GM18909 (cell line): ENCODE measurements around the gene BLID.

ENCODE experiments used
- ATAC-seq: cut with Tn5 transposase; IDR thresholded peaks from one replicate; pipeline ENCODE4 v1.9.1; 2021; ENCODE audit warnings: mild to moderate bottlenecking; ENCODE audit not compliant: unreplicated experiment, poor library complexity

BLID gene, protein sequence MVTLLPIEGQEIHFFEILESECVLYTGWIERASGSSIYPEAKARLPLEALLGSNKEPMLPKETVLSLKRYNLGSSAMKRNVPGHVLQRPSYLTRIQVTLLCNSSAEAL

DNA sequence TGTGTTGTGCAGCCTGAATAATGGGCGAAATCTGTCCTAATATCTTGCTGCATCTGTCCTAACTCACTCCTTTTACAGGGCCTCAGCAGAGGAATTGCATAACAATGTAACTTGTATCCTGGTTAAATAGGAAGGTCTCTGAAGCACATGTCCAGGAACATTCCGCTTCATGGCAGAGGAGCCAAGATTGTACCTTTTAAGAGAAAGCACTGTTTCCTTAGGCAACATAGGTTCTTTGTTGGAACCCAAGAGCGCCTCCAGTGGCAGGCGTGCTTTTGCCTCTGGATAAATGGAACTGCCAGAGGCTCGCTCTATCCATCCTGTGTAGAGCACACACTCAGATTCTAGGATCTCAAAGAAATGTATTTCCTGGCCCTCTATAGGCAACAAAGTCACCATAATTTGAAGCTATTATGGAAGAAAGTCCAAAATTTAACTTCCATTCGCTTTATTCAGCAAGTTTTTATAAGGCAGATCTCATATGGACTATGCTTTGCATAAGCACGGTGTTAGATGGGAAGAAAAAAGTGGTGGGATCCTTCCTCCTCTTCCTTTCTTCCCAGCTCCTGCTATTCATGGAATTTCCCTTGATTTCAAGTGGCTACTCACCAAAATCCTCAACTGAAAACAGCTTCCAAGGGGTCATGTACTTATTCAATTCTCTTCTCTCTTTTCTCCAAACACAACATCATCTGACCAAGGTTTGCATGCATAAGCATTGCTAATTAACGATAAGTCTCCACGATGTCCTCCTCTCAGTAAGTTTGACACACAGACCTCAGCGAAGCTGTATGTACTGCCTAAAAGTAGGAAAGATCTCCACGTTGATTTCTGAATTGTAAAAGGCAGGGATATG, at the start of gene BLID:
Gene BLID (minus strand): TSS at position 692 of the 856 bp plus-strand sequence. CDS start 293 bp downstream, at position 399.
- ATAC-seq, result no peak

DNA sequence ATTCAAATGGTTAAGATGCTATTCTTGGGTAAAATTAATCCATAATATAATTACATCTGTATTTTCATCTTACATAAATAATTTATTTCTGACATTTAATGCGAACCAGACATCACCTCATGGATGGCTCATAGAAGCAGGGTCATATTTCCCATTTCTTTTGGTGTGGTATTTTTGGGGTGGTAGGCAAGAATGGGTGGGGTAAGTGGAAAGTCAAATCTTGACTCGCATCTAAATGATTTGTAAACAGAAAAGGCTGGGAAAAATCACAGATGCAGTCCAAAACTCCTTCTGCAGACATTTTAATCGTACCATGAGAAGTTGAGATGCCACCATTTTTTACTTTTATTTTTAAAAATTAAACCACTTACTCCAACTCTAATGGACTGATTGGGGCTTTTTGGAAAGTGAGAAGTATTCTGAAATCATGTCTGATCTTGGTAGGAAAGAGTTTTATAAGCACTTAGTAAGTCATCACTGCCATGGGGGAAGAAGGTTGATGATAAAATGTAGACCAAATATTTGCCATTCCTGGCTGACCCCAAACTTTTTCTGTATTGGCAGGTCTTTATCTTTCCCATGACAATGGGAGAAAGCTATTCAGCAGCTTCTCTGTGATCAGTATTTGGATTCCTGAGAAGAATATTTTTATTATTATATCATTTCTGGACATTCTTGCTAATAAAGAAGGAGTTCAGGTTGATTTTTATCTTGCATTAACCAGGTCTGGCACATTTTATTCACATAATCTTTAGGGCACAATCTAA, 47.2 kb upstream of the BLID start:
- no peak for ATAC-seq

DNA sequence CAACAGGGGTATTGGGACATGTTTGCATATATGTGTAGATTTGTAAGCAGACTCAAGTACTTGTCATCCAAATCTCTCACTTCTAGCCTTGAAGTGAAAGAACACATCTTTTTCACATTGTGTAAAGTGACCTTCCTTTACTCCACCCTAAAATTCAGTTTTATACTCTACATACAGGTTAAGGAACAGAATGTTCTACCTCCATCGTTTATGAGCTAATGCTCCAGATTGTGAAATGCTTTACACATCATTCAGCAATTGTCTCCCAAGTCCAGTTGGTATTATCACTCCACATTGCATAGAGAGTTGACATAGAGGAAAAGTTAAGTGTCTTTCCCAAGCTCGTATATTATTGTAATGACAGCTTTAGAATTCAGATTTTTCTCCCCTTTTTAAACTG, 46.1 kb upstream of the BLID start:
- no peak for ATAC-seq

DNA sequence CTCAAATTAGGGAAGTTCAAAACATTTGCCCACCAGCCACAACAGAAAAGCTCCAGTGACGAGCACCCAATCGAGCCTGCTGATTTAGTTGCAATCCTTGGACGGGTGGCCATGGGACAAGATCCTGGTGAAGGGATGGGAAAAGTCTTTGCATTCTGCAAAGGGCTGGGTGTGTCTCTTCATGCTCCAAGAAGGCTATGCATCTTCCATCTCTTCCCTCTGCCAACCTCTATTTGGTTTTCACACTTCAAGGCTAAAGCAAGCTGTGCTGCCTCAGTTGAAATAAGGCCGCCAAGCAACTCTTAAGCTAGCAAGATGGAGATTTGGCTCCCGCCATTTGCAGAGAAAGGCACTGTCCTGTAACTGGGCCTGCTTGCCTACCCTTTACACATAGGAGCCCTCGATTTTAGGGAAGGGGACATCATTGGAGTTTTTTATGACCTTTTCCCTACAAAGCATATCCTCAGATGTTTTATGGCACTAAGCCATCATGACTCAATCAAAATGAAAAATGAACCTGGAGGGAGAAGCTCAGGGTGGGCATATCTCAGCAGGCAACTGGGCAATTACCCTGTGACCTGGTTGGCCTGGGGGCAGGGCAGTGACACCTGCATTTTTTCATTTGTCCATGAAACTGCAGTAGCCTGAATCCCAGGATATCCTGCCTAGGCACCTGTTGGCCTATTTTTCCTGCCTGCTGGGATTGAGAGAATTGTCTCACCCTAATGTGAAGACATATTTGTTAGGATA, 45.0 kb upstream of the BLID start:
- no peak for ATAC-seq

DNA sequence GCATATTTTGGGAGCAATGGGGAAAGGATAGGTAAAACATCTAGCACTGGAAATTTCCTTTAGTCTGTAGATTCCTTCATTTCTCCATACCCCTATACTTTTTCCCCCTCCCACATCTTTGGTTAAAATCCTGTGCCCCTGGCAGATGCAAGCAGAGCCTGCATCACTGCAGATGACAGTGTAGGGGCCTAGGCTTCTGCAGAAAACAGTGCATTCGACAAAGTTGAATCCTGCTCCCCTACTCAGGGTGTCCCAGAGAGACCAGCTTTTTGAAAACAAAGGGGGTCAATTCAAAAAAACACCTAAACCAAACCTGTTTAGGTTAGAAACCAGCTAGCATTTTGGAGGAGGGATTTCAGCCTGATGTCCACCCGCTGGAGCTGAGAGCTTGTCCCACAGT, 43.8 kb upstream of the BLID start:
- no peak for ATAC-seq

DNA sequence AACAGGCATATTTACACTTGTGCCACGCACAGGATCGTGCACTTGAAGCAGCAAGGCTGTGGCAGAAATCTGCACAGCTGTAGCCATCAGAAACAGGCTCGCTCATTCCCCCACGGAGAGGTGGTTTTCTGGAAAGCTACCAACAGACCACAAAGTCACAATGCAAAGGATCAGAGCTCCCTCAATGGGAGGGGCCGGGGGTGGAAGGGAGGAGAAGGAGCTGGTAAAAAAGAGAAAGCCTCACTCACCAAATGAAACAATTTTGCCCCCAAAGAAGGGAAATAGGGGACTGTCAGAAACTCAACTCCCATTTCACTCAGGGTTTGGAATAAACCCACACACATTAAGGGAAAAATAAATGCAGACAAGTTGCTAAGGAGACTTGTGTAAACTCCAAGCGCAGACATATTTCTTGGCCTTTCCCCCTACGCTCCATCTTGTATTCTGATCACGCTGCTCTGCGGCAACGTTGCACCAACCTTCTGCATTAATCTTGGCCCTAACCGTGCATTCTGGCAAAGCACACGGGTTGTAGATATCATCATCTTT, 43.2 kb upstream of the BLID start:
- no peak for ATAC-seq

DNA sequence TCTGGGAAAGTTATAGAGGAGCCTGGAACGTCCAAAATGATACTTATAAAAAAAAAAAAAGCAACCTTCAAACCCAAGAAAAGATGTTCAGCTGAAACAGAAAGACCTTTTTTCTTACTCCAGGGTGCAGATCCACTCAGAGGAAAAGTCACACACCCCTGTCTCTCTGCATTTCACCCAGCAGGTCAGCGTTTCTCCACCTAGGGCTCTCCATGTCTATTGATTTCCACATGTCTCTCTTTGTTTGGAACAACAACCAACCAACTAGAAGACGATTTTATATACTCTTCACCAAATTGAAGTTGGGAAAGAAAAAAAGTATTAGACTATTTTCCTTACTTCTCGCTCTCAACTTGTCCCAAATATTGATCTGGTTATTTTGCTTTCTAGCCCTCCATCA, 42.2 kb upstream of the BLID start:
- no peak for ATAC-seq

DNA sequence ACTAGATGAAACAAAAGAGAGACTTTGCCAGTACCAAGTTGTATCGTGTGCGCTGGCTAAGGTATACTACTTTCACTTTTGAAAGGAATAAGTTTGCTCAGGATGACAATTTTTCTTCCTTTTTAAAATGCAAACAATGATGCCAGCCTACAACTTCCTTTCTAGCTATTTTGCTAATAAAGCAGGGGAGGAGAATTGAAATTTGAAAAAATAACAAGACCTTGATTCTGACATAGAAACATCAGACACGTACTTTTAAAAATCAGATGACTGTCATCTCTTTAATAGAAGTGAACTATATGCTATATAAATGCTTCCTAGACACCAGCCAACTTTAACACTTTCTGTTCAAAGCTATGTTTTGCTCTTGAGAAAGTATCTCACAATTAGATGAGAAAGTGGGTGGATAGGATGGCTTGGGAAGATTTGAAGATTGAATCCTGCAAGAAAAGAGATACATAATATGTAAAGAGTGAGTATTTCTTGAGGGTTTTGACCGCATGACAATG, 41.7 kb upstream of the BLID start:
- ATAC-seq, result no peak

DNA sequence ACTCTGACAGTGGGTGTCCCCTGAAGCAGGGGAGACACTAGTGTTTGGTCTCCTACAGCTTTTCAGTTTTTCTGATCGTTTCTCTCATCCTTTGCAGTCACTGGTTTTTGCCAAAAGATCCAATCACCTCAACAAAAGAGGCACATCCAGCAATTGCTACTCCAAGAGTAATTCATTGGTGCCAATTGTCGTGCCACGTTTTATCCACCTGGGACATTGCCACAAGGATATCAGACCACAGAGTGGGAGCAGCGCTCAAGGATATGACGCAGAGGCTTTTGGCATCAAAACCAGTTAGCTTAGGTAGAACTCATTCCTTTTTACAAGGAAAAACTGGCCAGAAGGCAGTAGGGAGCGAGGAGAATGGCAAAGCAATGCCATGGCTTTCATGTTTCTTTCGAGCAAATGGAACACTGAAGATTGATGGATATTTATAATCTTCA, 40.9 kb upstream of the BLID start:
- ATAC-seq, result no peak

DNA sequence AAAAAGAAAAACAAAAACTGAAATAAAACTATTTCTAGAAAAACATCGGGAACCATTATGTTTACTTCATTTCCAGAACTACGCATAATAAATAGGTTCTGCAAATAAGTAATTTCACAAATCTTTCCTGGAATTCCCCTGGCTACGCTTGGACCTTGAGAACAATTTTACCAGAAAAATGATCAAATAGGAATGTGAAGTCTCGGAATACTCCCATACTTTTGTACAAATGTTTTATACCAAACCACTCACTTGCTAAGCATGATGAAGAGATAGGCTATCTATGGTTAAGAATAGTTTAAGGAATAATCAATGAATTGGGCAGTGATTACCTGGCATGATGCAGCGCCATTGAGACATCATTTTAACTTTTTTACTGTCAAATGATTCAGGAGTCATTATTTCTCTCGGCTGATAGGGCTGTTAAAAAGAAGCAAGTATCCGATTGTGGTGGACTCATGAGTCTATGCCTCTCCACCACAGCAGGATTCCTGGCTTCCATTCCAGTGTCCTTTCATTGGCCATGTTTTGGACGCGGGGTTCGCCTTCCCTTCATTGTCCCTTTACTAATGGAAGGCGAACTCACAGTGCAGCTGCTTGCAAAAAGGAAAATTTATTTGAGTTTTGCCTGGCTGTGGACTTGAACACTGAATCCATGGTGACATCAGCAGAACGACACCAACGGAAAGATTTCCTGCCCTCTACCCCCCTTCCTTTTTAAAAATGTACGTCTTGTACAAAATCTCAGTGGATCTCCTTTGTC, 39.9 kb upstream of the BLID start:
- no peak for ATAC-seq

DNA sequence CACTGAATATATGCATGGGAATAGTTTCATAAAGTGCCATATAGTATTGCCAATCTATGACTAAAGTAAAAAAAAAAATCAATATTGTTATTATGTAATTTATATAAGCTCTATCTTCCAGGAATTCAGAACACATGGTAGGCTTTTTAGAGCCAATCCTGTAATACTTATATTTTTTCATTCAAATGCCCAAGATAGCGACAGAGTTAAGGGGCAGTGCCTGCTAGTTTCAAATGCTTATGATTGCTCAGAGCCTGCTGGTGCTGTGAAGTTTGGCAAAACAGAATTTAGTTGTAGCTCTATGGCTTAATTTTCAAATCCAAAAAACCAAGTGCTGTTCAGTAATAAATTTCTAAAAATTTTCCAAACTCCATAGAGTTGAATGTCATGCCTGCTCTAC, 39.0 kb upstream of the BLID start:
- no peak for ATAC-seq

DNA sequence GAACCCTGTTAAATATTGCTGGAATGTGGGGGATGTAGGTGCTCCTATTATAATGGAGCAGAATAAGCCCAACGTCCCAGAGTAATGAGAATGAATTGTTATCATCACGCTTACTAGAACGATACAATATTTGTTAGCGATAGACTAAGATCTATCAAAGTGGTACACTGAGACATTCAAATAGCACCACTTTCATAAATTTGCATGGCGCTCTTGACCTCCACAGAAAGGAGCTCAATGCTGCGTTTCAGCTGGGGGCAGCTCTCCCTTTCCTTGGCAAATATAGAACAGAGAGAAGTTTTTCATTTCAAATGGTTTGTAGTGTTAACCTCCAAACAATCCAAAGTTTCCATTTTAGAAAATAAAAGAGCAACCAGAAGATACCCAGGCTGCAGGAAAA, 38.2 kb upstream of the BLID start:
- no peak for ATAC-seq

DNA sequence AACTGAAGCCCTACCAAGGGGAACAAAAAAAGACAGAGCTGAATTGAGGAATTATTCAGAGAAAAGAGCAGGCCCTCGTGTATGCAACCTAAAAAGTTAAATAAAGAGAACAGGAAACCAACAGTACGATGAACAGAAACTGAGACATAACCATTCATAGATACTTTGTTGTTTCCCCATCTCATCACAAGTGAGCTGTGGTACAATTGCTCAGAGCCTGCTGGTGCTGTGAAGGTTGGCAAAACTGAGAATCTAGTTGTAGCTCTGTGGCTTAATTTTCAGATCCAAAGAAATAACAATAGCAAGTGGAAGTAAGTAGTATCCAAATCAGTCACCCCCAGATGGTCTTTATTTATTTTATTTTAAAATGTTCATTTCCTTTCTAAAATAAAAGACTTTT, 37.7 kb upstream of the BLID start:
- ATAC-seq, result no peak

DNA sequence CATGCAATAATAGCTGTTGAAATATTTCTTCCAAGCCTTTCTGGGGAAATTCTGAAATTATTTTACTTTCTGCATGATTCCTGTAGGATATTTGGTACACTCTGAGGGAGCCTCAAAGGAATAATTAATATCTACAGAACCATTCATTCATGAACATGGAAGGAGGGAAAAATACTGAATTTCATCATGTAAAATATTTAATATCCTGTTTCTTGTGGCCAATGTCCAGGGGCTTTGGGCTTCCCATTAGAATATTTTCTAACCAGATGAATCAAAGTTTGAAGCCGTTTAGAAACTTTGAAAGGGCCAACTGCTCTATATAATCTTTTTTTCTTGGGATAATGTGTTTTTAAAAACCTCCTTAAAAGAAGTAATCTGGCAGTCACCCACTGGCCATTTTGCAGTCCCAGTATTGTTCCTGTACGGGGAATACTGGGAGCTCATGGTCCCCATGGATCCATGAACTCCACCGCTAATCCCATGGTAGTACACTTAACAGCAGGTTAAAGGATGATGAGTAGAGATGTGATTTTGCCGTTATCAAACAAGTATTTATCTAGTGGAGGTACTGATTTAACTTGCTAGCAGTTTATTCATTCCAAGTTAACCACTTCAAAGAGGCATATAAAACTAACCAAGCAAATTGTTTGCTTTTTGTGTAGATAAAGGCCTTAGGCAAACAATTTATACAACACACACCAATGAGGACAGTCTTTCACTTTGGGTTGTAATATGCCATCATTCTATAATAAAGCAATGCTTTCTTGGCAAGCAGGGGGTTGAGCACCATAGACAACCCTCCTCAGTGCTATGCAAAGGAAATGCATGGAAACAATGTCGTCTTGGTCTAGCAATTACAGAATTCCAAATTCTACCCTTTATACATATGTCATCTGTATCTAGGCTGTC, 34.5 kb upstream of the BLID start:
- ATAC-seq, result no peak

DNA sequence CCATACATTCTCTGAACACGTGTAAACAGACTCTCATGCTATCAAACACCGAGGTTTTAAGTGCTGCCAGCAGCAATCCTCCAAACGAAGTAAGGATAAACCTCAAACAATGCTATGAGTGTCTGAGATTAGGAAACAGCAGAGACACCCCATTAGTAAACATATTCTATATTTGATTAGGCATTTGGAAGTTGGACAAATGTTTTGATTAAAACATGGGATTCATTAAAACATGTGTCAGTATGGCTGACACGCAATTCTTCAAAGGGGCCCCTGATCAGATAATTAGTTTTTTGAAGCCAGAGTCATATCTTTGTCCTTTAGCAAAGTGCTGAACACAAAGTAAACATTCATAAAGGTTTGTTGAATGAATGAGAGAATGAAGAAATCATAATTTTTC, 33.2 kb upstream of the BLID start:
- ATAC-seq, result no peak

DNA sequence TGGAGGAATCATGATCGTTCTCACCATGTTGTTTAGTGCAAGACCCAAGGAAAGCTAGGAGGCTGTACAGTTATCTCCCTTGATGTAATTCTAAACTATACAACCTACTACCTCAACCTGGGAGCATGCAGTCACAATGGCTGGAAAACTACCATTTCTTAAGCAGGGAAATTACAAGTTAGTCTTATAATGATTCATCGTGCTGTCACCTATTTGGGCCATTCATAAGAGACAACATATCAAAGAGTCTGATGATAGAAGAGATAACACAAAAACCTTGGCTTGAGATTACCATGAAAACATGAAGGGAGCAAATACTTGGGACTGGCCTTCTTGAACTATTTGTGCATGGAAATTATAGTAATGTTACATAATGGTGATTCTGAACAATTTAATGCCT, 30.5 kb upstream of the BLID start:
- no peak for ATAC-seq

DNA sequence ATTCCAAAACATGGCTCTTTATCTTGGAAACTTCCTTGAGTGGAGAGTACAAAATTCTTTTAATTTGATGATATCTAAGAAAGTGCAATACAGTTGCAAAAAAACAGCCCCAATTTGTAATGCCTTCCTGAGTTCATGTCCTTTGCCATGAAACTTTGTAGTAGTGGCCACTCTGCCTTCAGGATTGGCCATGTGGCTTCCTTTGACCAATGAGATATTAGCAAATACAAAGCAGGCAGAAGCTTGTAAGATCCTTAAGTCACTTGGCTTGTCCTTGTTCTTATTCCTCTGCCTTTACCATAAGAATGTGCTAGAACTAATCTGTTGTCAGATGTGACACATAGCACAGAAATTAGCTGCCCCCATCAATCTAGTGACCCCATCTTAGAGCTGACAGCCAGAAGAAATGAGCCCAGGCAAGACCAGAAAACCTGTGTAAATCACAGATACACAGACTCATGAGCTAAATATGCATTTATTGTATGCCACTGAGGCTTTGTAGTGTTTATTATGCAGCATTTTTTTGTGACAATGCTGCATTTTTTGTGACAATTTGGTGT, 29.8 kb upstream of the BLID start:
- ATAC-seq, result no peak

DNA sequence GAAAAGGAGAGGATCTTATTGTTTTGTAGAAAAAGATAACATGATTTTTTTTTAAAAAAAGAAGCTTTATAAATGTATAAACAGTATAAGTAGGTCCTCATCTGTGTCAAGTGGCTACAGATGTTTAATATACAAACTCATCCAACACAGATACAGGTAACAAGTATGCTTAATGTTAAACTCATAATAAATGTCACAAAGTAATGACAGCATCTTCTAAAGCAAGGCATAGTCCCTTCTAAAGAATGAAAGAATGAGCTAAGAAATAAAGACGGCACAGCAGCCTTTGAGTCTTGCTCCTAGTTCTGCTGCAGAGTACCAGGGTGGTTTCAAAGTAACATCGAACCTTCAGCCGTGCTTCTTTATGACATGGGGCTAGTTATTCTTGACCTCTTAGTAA, 28.7 kb upstream of the BLID start:
- ATAC-seq, result no peak
